HepG2 (cell line): Measurements from ENCODE around the gene GFOD1. TPM values are rescaled to one million over a fixed set of nuclear protein-coding genes. Genes with fewer than 3 reads are reported as not detected.

Experiments used
- E2F5 ChIP-seq: sonication (generic); formaldehyde crosslinking; conservative IDR thresholded peaks from 2 replicates; pipeline ENCODE4 v1.4.0; 2020; ENCODE audit warnings: missing genetic modification reagents
- FOXA3 ChIP-seq: IDR thresholded peaks from 2 replicates; pipeline ENCODE4 v1.6.1; 2016; ENCODE audit warnings: missing genetic modification reagents, missing compliant biosample characterization
- FOXM1 ChIP-seq: sonication (generic); formaldehyde crosslinking; IDR thresholded peaks from 2 replicates; pipeline ENCODE4 v1.5.0; 2020; ENCODE audit warnings: missing genetic modification reagents
- KLF15 ChIP-seq: sonication (generic); formaldehyde crosslinking; IDR thresholded peaks from 2 replicates; pipeline ENCODE4 v1.8.1; 2023; ENCODE audit warnings: borderline replicate concordance, mild to moderate bottlenecking, inconsistent platforms, missing genetic modification reagents, mixed read lengths
- MYC ChIP-seq: sonication (generic); formaldehyde crosslinking; IDR thresholded peaks from 2 replicates; pipeline ENCODE4 v1.9.0; 2021; ENCODE audit warnings: missing genetic modification reagents, borderline replicate concordance
- PITX1 ChIP-seq: sonication (generic); formaldehyde crosslinking; IDR thresholded peaks from 2 replicates; pipeline ENCODE4 v1.5.1; 2020; ENCODE audit warnings: mild to moderate bottlenecking, missing genetic modification reagents
- RAD51 ChIP-seq: fragments of 450-650 bp; IDR thresholded peaks from 2 replicates; pipeline ENCODE4 v1.6.1; 2016; ENCODE audit warnings: borderline replicate concordance
- SMARCC2 ChIP-seq: fragments of 450-650 bp; IDR thresholded peaks from 2 replicates; pipeline ENCODE4 v1.6.1; 2017; ENCODE audit warnings: antibody characterized with exemption, mild to moderate bottlenecking
- SMC3 ChIP-seq: IDR thresholded peaks from 2 replicates; pipeline ENCODE4 v1.6.1; 2011; ENCODE audit warnings: low read length, improper control_type of control experiment
- TEAD3 ChIP-seq: optimal IDR thresholded peaks from 2 replicates; pipeline ENCODE3; 2016; ENCODE audit warnings: borderline replicate concordance
- ZBTB26 ChIP-seq: IDR thresholded peaks from 2 replicates; pipeline ENCODE4 v1.6.1; 2016; ENCODE audit warnings: missing compliant biosample characterization, missing genetic modification reagents, borderline replicate concordance
- ZBTB38 ChIP-seq: sonication (generic); formaldehyde crosslinking; IDR thresholded peaks from 2 replicates; pipeline ENCODE4 v1.5.1; 2020; ENCODE audit warnings: mild to moderate bottlenecking, missing genetic modification reagents
- ZC3H4 ChIP-seq: sonication (generic); formaldehyde crosslinking; IDR thresholded peaks from 2 replicates; pipeline ENCODE4 v1.4.0; 2020; ENCODE audit warnings: missing genetic modification reagents, borderline replicate concordance
- ZFP41 ChIP-seq: sonication (generic); formaldehyde crosslinking; IDR thresholded peaks from 2 replicates; pipeline ENCODE4 v1.4.0; 2020; ENCODE audit warnings: mild to moderate bottlenecking, missing genetic modification reagents, borderline replicate concordance
- ZNF124 ChIP-seq: sonication (generic); formaldehyde crosslinking; IDR thresholded peaks from 2 replicates; pipeline ENCODE4 v1.4.0; 2020; ENCODE audit warnings: missing genetic modification reagents
- ZNF20 ChIP-seq: sonication (generic); formaldehyde crosslinking; IDR thresholded peaks from 2 replicates; pipeline ENCODE4 v1.4.0; 2020; ENCODE audit warnings: mild to moderate bottlenecking, moderate library complexity, missing genetic modification reagents
- ZNF274 ChIP-seq: sonication (generic); formaldehyde crosslinking; IDR thresholded peaks from 2 replicates; pipeline ENCODE4 v1.5.1; 2020; ENCODE audit warnings: mild to moderate bottlenecking, missing genetic modification reagents
- ZNF276 ChIP-seq: sonication (generic); formaldehyde crosslinking; IDR thresholded peaks from 2 replicates; pipeline ENCODE4 v1.4.0; 2020; ENCODE audit warnings: mild to moderate bottlenecking, low read depth, missing genetic modification reagents
- ZNF367 ChIP-seq: sonication (generic); formaldehyde crosslinking; IDR thresholded peaks from 2 replicates; pipeline ENCODE4 v1.4.0; 2020; ENCODE audit warnings: missing genetic modification reagents, borderline replicate concordance
- ZNF430 ChIP-seq: sonication (generic); formaldehyde crosslinking; IDR thresholded peaks from 2 replicates; pipeline ENCODE4 v1.9.0; 2021; ENCODE audit warnings: mild to moderate bottlenecking, missing genetic modification reagents
- ZNF503 ChIP-seq: sonication (generic); formaldehyde crosslinking; IDR thresholded peaks from 2 replicates; pipeline ENCODE4 v1.4.0; 2020; ENCODE audit warnings: missing genetic modification reagents
- ZNF547 ChIP-seq: sonication (generic); formaldehyde crosslinking; IDR thresholded peaks from 2 replicates; pipeline ENCODE4 v1.5.1; 2020; ENCODE audit warnings: mild to moderate bottlenecking, missing genetic modification reagents
- ZNF552 ChIP-seq: sonication (generic); formaldehyde crosslinking; IDR thresholded peaks from 2 replicates; pipeline ENCODE4 v1.9.0; 2022; ENCODE audit warnings: missing genetic modification reagents, mild to moderate bottlenecking, borderline replicate concordance
- ZNF816 ChIP-seq: sonication (generic); formaldehyde crosslinking; IDR thresholded peaks from 2 replicates; pipeline ENCODE4 v1.8.0; 2022; ENCODE audit warnings: missing genetic modification reagents, mild to moderate bottlenecking, borderline replicate concordance
- ZSCAN31 ChIP-seq: sonication (generic); formaldehyde crosslinking; IDR thresholded peaks from 2 replicates; pipeline ENCODE4 v1.5.0; 2020; ENCODE audit warnings: low read depth, mild to moderate bottlenecking, missing genetic modification reagents
- polyA plus RNA-seq, 8 experiments: library from polyadenylated mRNA; depleted of rRNA in 3 of 8; stranded (reverse) in 7 of 8; unstranded in 1 of 8; fragments of >200 nt; fragmentation: Illumina TruSeq in 4 of 8; extraction: Trizol in 4 of 8; gene quantifications; 2 replicates each; pipeline versions ENCODE4 v1.2.1 to v1.2.3, GENCODE V29; 2011 to 2016; ENCODE audit warnings: low read depth in 4 of 8, missing spikeins in 1 of 8, mixed read lengths in 1 of 8; ENCODE audit not compliant: insufficient read depth in 1 of 8
- total RNA-seq, 5 experiments: library from RNA; depleted of rRNA; stranded (reverse); fragments of >200 nt; fragmentation: Illumina TruSeq; extraction: Trizol; gene quantifications; 2 replicates each; pipeline ENCODE4 v1.2.3, GENCODE V29; 2016; ENCODE audit warnings: low read depth in 1 of 5

GFOD1 gene
- total and polyA plus RNA-seq, 2 of the 13 experiments (the other 11 are each of a cell fraction or from before 2014, with no cell fraction given), result 1.9 to 6.4 TPM

- TF ChIP-seq ZNF552 (CRISPR knock-in tag) (0 out of 2 replicates have a peak, but pooled peaks have one; percentile 35), SMC3 (no peak), FOXA3 (CRISPR knock-in tag) (0 out of 2 replicates have a peak, but pooled peaks have one; percentile 23), KLF15 (CRISPR knock-in tag) (0 out of 2 replicates have a peak, but pooled peaks have one; percentile 21), E2F5 (0 out of 2 replicates have a peak, but pooled peaks have one; percentile 31), ZNF124 (CRISPR knock-in tag) (no peak), ZNF274 (no peak; the same call in 1 of the 2 replicates), ZFP41 (CRISPR knock-in tag) (no peak), TEAD3 (CRISPR knock-in tag) (no peak), ZSCAN31 (CRISPR knock-in tag) (0 out of 2 replicates have a peak, but pooled peaks have one; percentile 42), ZNF503 (CRISPR knock-in tag) (no peak), ZNF367 (CRISPR knock-in tag) (no peak), ZNF547 (CRISPR knock-in tag) (no peak), ZBTB26 (CRISPR knock-in tag) (peak; percentile 39; the same call in 1 of the 2 replicates), PITX1 (CRISPR knock-in tag) (no peak), MYC (CRISPR knock-in tag) (no peak), ZNF430 (peak; percentile 44; the same call in 1 of the 2 replicates), ZNF276 (CRISPR knock-in tag) (no peak), ZNF816 (no peak), RAD51 (no peak), ZNF20 (CRISPR knock-in tag) (no peak), ZC3H4 (CRISPR knock-in tag) (no peak), SMARCC2 (no peak), ZBTB38 (CRISPR knock-in tag) (no peak), FOXM1 (CRISPR knock-in tag) (no peak)
Measured at GRCh38 chr6:13487122-13488014, at the start of gene GFOD1 (continued).
